ENCODE measurements around the gene TRAF7.
"Not testable (repeated sequence)": the region's sequence is repeated elsewhere in the genome, so short reads cannot be mapped to it uniquely, and the experiment has no call there.

Gene TRAF7
- 39.6 to 48.6 reads per million in 2 donors for total RNA-seq

GRCh38 chr16:2155091-2155950 is at the start of gene TRAF7:
Gene TRAF7, plus strand, starts transcription at chr16:2155782. Its CDS starts 8,139 bp downstream, at chr16:2163921.
- DNase-seq, result peak; percentile 91 to 100 (median 95)

GRCh38 chr16:2106211-2106610 is 49.4 kb upstream of the TRAF7 start:
- not testable (repeated sequence) for DNase-seq

- not testable (repeated sequence) for DNase-seq
Measured at GRCh38 chr16:2107121-2107790, 48.3 kb upstream of the TRAF7 start.

GRCh38 chr16:2107791-2108125 is 47.8 kb upstream of the TRAF7 start:
- not testable (repeated sequence) for DNase-seq

- not testable (repeated sequence) for DNase-seq
Measured at GRCh38 chr16:2108446-2109270, 46.9 kb upstream of the TRAF7 start.

GRCh38 chr16:2109271-2109580 is 46.4 kb upstream of the TRAF7 start:
- DNase-seq, result not testable (repeated sequence)

- not testable (repeated sequence) for DNase-seq
Measured at GRCh38 chr16:2109872-2110271, 45.7 kb upstream of the TRAF7 start.

- DNase-seq, result not testable (repeated sequence)
Measured at GRCh38 chr16:2110332-2111008, 45.1 kb upstream of the TRAF7 start.

- DNase-seq, result not testable (repeated sequence)
Measured at GRCh38 chr16:2111009-2111353, 44.6 kb upstream of the TRAF7 start.

- DNase-seq, result not testable (repeated sequence)
Measured at GRCh38 chr16:2111412-2112335, 43.9 kb upstream of the TRAF7 start.

- DNase-seq, result not testable (repeated sequence)
Measured at GRCh38 chr16:2112539-2113106, 43.0 kb upstream of the TRAF7 start.

- DNase-seq, result not testable (repeated sequence)
Measured at GRCh38 chr16:2114225-2114624, 41.4 kb upstream of the TRAF7 start.

GRCh38 chr16:2114885-2115590 is 40.5 kb upstream of the TRAF7 start:
- DNase-seq, result not testable (repeated sequence)

GRCh38 chr16:2115591-2115973 is 40.0 kb upstream of the TRAF7 start:
- DNase-seq, result no peak

GRCh38 chr16:2116428-2116827 is 39.2 kb upstream of the TRAF7 start:
- DNase-seq, result not testable (repeated sequence)

- DNase-seq, result not testable (repeated sequence)
Measured at GRCh38 chr16:2117341-2117740, 38.2 kb upstream of the TRAF7 start.

- not testable (repeated sequence) for DNase-seq
Measured at GRCh38 chr16:2117960-2118722, 37.4 kb upstream of the TRAF7 start.

GRCh38 chr16:2121325-2121724 is 34.3 kb upstream of the TRAF7 start:
- DNase-seq, result peak in 1 of 5 experiments; percentile 43

GRCh38 chr16:2121853-2122252 is 33.7 kb upstream of the TRAF7 start:
- DNase-seq, result no peak

- DNase-seq, result no peak
Measured at GRCh38 chr16:2122429-2122828, 33.2 kb upstream of the TRAF7 start.

Measured in T-helper 2 cell (primary cell).